Esophagus muscularis mucosa (tissue), 4 donors: ENCODE results near the gene SCP2. TPM values are rescaled to one million over a fixed set of nuclear protein-coding genes. Genes with fewer than 3 reads are reported as not detected.

Source experiments
- DNase-seq: peaks from one replicate; pipeline ENCODE4 v3.0.0-alpha.2; 2017; ENCODE audit errors: extremely low spot score
- H3K27ac ChIP-seq, 4 donors: fragments of 200-600 bp; sonication (generic); replicated peaks in 1 of 4; 1 replicate in 3 of 4; 2 replicates in 1 of 4; pipeline ENCODE4 v1.5.1; 2016 to 2019; ENCODE audit warnings: mild to moderate bottlenecking in 1 of 4
- H3K27me3 ChIP-seq, 4 donors: fragments of 200-600 bp; sonication (generic); one replicate each; pipeline versions ENCODE4 v1.5.1 to v1.6.0; 2016 to 2019
- H3K36me3 ChIP-seq, 4 donors: fragments of 200-600 bp; sonication (generic); one replicate each; pipeline ENCODE4 v1.5.1; 2016 to 2019
- H3K4me1 ChIP-seq, 4 donors: fragments of 200-600 bp; sonication (generic); one replicate each; pipeline ENCODE4 v1.5.1; 2016 to 2019
- H3K4me3 ChIP-seq, 4 donors: fragments of 200-600 bp; sonication (generic); 1 replicate in 2 of 4; 2 replicates in 2 of 4; pipeline ENCODE4 v1.5.1; 2016 to 2019; ENCODE audit warnings: mild to moderate bottlenecking in 4 of 4, moderate library complexity in 1 of 4
- H3K9me3 ChIP-seq, 4 donors: fragments of 200-600 bp; sonication (generic); 1 replicate in 3 of 4; 2 replicates in 1 of 4; pipeline ENCODE4 v1.5.1; 2016 to 2019
- EP300 ChIP-seq: sonication (generic); formaldehyde crosslinking; IDR thresholded peaks from one replicate; pipeline ENCODE4 v1.6.1; 2017; ENCODE audit warnings: antibody characterized with exemption
- POLR2A ChIP-seq: fragments of 450-650 bp; IDR thresholded peaks from one replicate; pipeline ENCODE4 v1.6.1; 2017; ENCODE audit warnings: antibody characterized with exemption, moderate library complexity, mild to moderate bottlenecking, low read depth
- POLR2AphosphoS5 ChIP-seq, 2 donors: sonication (generic); formaldehyde crosslinking; IDR thresholded peaks; one replicate each; pipeline ENCODE4 v1.6.1; 2017; ENCODE audit warnings: antibody characterized with exemption in 2 of 2
- WGBS: methylation state at CpG from one replicate; pipeline ENCODE4 v1.1.5; 2018; 5-methylcytosine and 5-hydroxymethylcytosine counted together
- intact Hi-C: fragments of 100-400 bp; cut with DNase I; formaldehyde crosslinking; loops from one replicate; pipeline ENCODE4 v1.15.1; 2023
- total RNA-seq, 4 donors: library from RNA; depleted of rRNA; stranded (reverse); fragments of >200 nt; gene quantifications; one replicate each; pipeline versions ENCODE4 v1.1.0 to v1.2.1, GENCODE V29; 2016
- TF ChIP-seq, protein P1 (sequence below), 3 experiments: fragments of 200-600 bp in 2 of 3; fragments of 450-650 bp in 1 of 3; sonication (generic) in 2 of 3; IDR thresholded peaks; one replicate each; pipeline ENCODE4 v1.5.1; 2017 to 2019; ENCODE audit warnings: antibody characterized with exemption in 3 of 3, mild to moderate bottlenecking in 2 of 3, moderate library complexity in 1 of 3

Gene SCP2
- total RNA-seq, 4 donors from 2014 or later = 83.0 to 94.3 (median 92.1) TPM

DNA sequence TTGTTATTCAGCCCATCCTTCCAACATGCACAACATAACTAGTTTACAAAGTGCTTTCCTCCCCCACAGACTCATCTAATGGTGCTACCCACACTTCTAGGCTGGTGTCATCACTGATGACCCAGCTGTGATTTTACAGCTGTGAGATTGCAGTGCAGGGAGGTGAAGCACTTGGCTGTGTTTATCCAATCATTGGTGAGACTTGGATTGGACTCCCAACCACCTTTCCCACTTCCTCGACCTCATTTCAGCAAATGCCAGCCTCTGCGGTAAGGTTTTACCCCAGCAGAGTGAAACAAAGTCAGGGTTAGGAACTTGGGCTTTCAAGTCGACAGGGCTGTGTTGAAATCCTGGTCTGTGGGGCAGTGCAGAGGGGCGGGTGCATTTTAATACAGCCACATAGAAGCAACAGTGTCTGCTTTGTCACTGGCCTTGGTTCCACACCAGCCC lies 27.6 kb upstream of the SCP2 start:
- TF ChIP-seq, protein P1, sequence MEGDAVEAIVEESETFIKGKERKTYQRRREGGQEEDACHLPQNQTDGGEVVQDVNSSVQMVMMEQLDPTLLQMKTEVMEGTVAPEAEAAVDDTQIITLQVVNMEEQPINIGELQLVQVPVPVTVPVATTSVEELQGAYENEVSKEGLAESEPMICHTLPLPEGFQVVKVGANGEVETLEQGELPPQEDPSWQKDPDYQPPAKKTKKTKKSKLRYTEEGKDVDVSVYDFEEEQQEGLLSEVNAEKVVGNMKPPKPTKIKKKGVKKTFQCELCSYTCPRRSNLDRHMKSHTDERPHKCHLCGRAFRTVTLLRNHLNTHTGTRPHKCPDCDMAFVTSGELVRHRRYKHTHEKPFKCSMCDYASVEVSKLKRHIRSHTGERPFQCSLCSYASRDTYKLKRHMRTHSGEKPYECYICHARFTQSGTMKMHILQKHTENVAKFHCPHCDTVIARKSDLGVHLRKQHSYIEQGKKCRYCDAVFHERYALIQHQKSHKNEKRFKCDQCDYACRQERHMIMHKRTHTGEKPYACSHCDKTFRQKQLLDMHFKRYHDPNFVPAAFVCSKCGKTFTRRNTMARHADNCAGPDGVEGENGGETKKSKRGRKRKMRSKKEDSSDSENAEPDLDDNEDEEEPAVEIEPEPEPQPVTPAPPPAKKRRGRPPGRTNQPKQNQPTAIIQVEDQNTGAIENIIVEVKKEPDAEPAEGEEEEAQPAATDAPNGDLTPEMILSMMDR (IDR thresholded peaks at IDR 0.05) = no peak
- TF ChIP-seq POLR2A (no peak), EP300 (no peak)
- Histone ChIP-seq H3K4me1 (no peaks in the 10 kb centered on the region), H3K27ac (no peak overlapping the region), H3K9me3 (no peaks in the 10 kb centered on the region), H3K27me3 (no peaks in the 10 kb centered on the region), H3K4me3 (no peak overlapping the region), H3K36me3 (peaks cover 6 to 34% (median 16%) of the 10 kb centered on the region in 4 donors)
- intact Hi-C loops = no loop called here
- no peak for DNase-seq
- WGBS = 39% methylated on average over 4 of the region's 4 CpGs

GRCh38 chr1:52900402-52900801 lies 26.7 kb upstream of the SCP2 start:
- Histone ChIP-seq H3K4me1 (peaks cover 0 to 7% (median 3%) of the 10 kb centered on the region in 4 donors), H3K4me3 (no peak overlapping the region), H3K27me3 (no peaks in the 10 kb centered on the region), H3K27ac (no peak overlapping the region), H3K9me3 (no peaks in the 10 kb centered on the region), H3K36me3 (peaks cover under 1 to 36% (median 21%) of the 10 kb centered on the region in 4 donors)
- intact Hi-C loops = no loop called here
- 76% methylated on average over 2 of the region's 2 CpGs for WGBS
- no peak for TF ChIP-seq EP300
- no peak for TF ChIP-seq POLR2A
- TF ChIP-seq POLR2AphosphoS5 (IDR thresholded peaks at IDR 0.05) = no peak
- TF ChIP-seq, protein P1 (IDR thresholded peaks at IDR 0.05) = no peak
- DNase-seq = no peak

DNA sequence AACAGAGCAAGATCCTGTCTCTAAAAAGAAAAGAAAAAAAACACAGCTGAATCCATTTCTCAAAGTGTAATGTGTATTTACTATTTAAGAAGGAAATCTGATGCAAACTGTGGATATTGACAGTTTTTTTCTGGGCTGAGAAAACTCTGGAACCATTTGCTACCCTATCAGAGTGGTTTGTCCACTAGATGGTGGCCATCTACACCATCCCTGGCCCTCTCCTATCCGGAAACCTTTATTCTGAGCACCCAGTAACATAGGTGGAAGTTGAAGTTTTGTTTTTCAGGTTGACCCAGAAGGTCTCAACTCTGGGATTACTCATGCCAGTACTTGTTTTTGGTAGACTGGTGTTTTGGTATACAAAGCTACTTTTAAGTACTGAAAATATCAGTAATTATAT lies 25.7 kb upstream of the SCP2 start:
- TF ChIP-seq POLR2AphosphoS5 (IDR thresholded peaks at IDR 0.05) = no peak
- TF ChIP-seq EP300 = no peak
- TF ChIP-seq, protein P1 (IDR thresholded peaks at IDR 0.05) = no peak
- TF ChIP-seq POLR2A = no peak
- H3K4me1 ChIP-seq = peaks cover 2 to 16% (median 12%) of the 10 kb centered on the region in 4 donors
- WGBS = 56% methylated on average over 1 of the region's 1 CpG
- H3K36me3 ChIP-seq = peaks cover 0 to 29% (median 18%) of the 10 kb centered on the region in 4 donors
- intact Hi-C loops = no loop called here
- H3K4me3 ChIP-seq = no peak overlapping the region
- no peak overlapping the region for H3K27ac ChIP-seq
- no peaks in the 10 kb centered on the region for H3K27me3 ChIP-seq
- H3K9me3 ChIP-seq = no peaks in the 10 kb centered on the region
- no peak for DNase-seq

GRCh38 chr1:52904208-52904926 lies 22.7 kb upstream of the SCP2 start:
- 92% methylated on average over 9 of the region's 13 CpGs for WGBS
- Histone ChIP-seq H3K36me3 (peaks cover 0 to 36% (median 17%) of the 10 kb centered on the region in 4 donors), H3K9me3 (no peaks in the 10 kb centered on the region), H3K4me3 (no peak overlapping the region), H3K4me1 (peaks cover 4 to 22% (median 14%) of the 10 kb centered on the region in 4 donors), H3K27ac (no peak overlapping the region), H3K27me3 (no peaks in the 10 kb centered on the region)
- intact Hi-C loops = no loop called here
- no peak for TF ChIP-seq EP300
- TF ChIP-seq, protein P1 (IDR thresholded peaks at IDR 0.05) = no peak
- TF ChIP-seq POLR2AphosphoS5 (IDR thresholded peaks at IDR 0.05) = no peak
- no peak for TF ChIP-seq POLR2A
- no peak for DNase-seq
